GM19463 (cell line): Measurements from ENCODE around the gene NXPE3.

ENCODE experiments used
- ATAC-seq: cut with Tn5 transposase; IDR thresholded peaks from one replicate; pipeline ENCODE4 v1.9.1; 2021; ENCODE audit warnings: mild to moderate bottlenecking, moderate library complexity; ENCODE audit not compliant: unreplicated experiment

The NXPE3 gene

GRCh38 chr3:101827211-101828174, 48.5 kb downstream of the NXPE3 start:
- peak; percentile 75 for ATAC-seq

GRCh38 chr3:101828276-101828675, 49.3 kb downstream of the NXPE3 start:
- no peak for ATAC-seq

- ATAC-seq: peak; percentile 49
These were observed 49.9 kb downstream of the NXPE3 start for GRCh38 chr3:101828691-101829436.

GRCh38 chr3:101829437-101829830, 50.4 kb downstream of the NXPE3 start:
- ATAC-seq: no peak

GRCh38 chr3:101829874-101830273, 50.9 kb downstream of the NXPE3 start:
- peak; percentile 13 for ATAC-seq

GRCh38 chr3:101833446-101833974, 54.5 kb downstream of the NXPE3 start:
- ATAC-seq: no peak

- ATAC-seq: no peak
These were observed 56.7 kb downstream of the NXPE3 start for GRCh38 chr3:101835676-101836075.

GRCh38 chr3:101836160-101836559, 57.1 kb downstream of the NXPE3 start:
- ATAC-seq: no peak

GRCh38 chr3:101836652-101837598, 57.9 kb downstream of the NXPE3 start:
- no peak for ATAC-seq

GRCh38 chr3:101838691-101839090, 59.7 kb downstream of the NXPE3 start:
- ATAC-seq: no peak

GRCh38 chr3:101840066-101840465, 61.1 kb downstream of the NXPE3 start:
- ATAC-seq: no peak

- no peak for ATAC-seq
These were observed 63.4 kb downstream of the NXPE3 start for GRCh38 chr3:101842245-101842934.

- no peak for ATAC-seq
These were observed 63.9 kb downstream of the NXPE3 start for GRCh38 chr3:101842935-101843330.

- ATAC-seq: no peak
These were observed 66.4 kb downstream of the NXPE3 start for GRCh38 chr3:101845425-101845824.

- no peak for ATAC-seq
These were observed 67.7 kb downstream of the NXPE3 start for GRCh38 chr3:101846709-101847108.

- no peak for ATAC-seq
These were observed 68.3 kb downstream of the NXPE3 start for GRCh38 chr3:101847328-101847727.

GRCh38 chr3:101848326-101848725, 69.3 kb downstream of the NXPE3 start:
- no peak for ATAC-seq

GRCh38 chr3:101848754-101849713, 70.0 kb downstream of the NXPE3 start, which contains the start of gene NFKBIZ:
NFKBIZ (plus strand) TSS chr3:101849514; CDS start chr3:101849629, 115 bp downstream.
- ATAC-seq: peak; percentile 71
